ENCODE data around the gene APOL1.

DNA sequence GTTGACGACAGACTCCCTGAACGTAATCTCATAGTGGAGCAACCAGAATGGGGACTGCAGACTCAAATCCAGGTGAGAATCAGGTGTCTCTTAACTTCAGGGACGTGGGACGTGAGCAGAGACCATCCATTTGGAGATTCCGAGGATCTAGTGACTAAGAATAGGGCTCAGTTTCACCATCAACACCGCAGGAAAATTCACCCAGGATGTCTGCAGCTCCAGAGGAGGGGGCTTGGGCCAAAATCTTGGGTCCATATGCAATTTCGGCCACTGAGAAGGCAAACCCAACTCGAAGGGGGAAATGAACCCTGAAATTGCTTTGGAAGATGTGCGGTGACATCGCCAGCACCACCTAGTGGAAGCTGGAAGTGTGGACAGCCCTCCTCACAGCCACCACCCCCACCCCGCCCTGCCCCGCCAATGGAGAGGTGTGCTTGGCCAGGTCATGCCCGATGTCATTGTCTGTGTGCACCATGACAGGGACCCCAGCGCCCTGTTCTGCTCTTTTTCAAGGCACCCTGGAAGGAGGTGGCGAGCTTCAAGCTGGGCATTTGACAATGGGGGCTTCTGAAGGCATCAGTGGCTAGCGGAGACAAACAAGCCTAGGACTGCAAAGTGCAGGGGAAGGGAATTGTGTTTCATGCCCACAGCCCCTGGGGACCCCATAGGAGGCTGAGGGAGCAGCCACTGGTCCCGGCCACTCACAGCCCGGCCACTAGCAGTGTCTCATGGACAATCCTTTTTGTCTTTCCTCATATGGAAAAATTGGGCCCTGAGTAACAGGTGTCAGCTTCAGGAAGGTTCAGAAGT is 24.8 kb downstream of the APOL1 start:
- TF ChIP-seq, protein P1, sequence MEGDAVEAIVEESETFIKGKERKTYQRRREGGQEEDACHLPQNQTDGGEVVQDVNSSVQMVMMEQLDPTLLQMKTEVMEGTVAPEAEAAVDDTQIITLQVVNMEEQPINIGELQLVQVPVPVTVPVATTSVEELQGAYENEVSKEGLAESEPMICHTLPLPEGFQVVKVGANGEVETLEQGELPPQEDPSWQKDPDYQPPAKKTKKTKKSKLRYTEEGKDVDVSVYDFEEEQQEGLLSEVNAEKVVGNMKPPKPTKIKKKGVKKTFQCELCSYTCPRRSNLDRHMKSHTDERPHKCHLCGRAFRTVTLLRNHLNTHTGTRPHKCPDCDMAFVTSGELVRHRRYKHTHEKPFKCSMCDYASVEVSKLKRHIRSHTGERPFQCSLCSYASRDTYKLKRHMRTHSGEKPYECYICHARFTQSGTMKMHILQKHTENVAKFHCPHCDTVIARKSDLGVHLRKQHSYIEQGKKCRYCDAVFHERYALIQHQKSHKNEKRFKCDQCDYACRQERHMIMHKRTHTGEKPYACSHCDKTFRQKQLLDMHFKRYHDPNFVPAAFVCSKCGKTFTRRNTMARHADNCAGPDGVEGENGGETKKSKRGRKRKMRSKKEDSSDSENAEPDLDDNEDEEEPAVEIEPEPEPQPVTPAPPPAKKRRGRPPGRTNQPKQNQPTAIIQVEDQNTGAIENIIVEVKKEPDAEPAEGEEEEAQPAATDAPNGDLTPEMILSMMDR (conservative IDR thresholded peaks at IDR 0.05), result peak; percentile 90
- no peak for TF ChIP-seq ZFX (IDR thresholded peaks at IDR 0.05)
